Measurements from ENCODE around the gene KLF16. TPM values are rescaled to one million over a fixed set of nuclear protein-coding genes. Genes with fewer than 3 reads are reported as not detected.
"Not testable (repeated sequence)": the region's sequence is repeated elsewhere in the genome, so short reads cannot be mapped to it uniquely, and the experiment has no call there.

KLF16 gene
- total and polyA plus RNA-seq, 2 donors from 2014 or later, result 10.4 to 22.2 TPM

- peak overlapping the region in 2 of 3 donors; percentile 29 to 85 for H3K4me3 ChIP-seq (ENCODE audit: low read length in 3 of 3)
- intact Hi-C loops (cut with DNase I), result no loop called here
- FAIRE-seq, result no peak
- no peaks in the 10 kb centered on the region for H3K27me3 ChIP-seq (ENCODE audit: control insufficient read depth, insufficient read depth, low read length)
- peak overlapping the region in 1 of 2 donors; percentile 59 for H3K27ac ChIP-seq (ENCODE audit: low read depth in 2 of 2, low read length in 2 of 2)
- DNase-seq, result no peak
- H3K9me3 ChIP-seq (ENCODE audit: control insufficient read depth in 2 of 3, insufficient read depth in 1 of 3, low read length in 3 of 3), result no peaks in the 10 kb centered on the region
- H3K9ac ChIP-seq (ENCODE audit: low read length in 3 of 3), result no peak overlapping the region
- no peak for TF ChIP-seq CTCF (IDR thresholded peaks at IDR 0.05; ENCODE audit: borderline replicate concordance, extremely low read depth, insufficient read depth)
- H3K4me1 ChIP-seq (ENCODE audit: control insufficient read depth in 2 of 3, insufficient read depth in 2 of 3, low read depth in 1 of 3, low read length in 3 of 3), result peaks cover 0 to 29% (median 7%) of the 10 kb centered on the region in 3 donors
- H3K36me3 ChIP-seq (ENCODE audit: control insufficient read depth in 2 of 3, insufficient read depth in 3 of 3, low read length in 3 of 3), result no peaks in the 10 kb centered on the region
Observed at GRCh38 chr19:1882089-1882785, 18.9 kb upstream of the KLF16 start.

- intact Hi-C loops (cut with DNase I); H3K9ac ChIP-seq (ENCODE audit: low read length in 3 of 3); H3K4me3 ChIP-seq (ENCODE audit: low read length in 3 of 3); H3K9me3 ChIP-seq (ENCODE audit: control insufficient read depth in 2 of 3, insufficient read depth in 1 of 3, low read length in 3 of 3); H3K27me3 ChIP-seq (ENCODE audit: control insufficient read depth, insufficient read depth, low read length); H3K36me3 ChIP-seq (ENCODE audit: control insufficient read depth in 2 of 3, insufficient read depth in 3 of 3, low read length in 3 of 3); FAIRE-seq; DNase-seq: not testable (repeated sequence)
- H3K27ac ChIP-seq (ENCODE audit: low read depth in 2 of 2, low read length in 2 of 2), result peak overlapping the region in 1 of 2 donors; percentile 7
- peaks cover 0 to 31% (median 7%) of the 10 kb centered on the region in 3 donors for H3K4me1 ChIP-seq (ENCODE audit: control insufficient read depth in 2 of 3, insufficient read depth in 2 of 3, low read depth in 1 of 3, low read length in 3 of 3)
Observed at GRCh38 chr19:1881393-1882088, 18.2 kb upstream of the KLF16 start.

GRCh38 chr19:1880611-1881392, 17.4 kb upstream of the KLF16 start:
- H3K4me1 ChIP-seq (ENCODE audit: control insufficient read depth in 2 of 3, insufficient read depth in 2 of 3, low read depth in 1 of 3, low read length in 3 of 3), result peaks cover 0 to 35% (median 7%) of the 10 kb centered on the region in 3 donors
- FAIRE-seq (no peak), DNase-seq (no peak)

GRCh38 chr19:1879982-1880381, 16.6 kb upstream of the KLF16 start:
- H3K36me3 ChIP-seq (ENCODE audit: control insufficient read depth in 2 of 3, insufficient read depth in 3 of 3, low read length in 3 of 3); H3K27ac ChIP-seq (ENCODE audit: low read depth in 2 of 2, low read length in 2 of 2); intact Hi-C loops (cut with DNase I); H3K9ac ChIP-seq (ENCODE audit: low read length in 3 of 3); H3K4me3 ChIP-seq (ENCODE audit: low read length in 3 of 3); DNase-seq; H3K27me3 ChIP-seq (ENCODE audit: control insufficient read depth, insufficient read depth, low read length); FAIRE-seq; H3K9me3 ChIP-seq (ENCODE audit: control insufficient read depth in 2 of 3, insufficient read depth in 1 of 3, low read length in 3 of 3): not testable (repeated sequence)
- H3K4me1 ChIP-seq (ENCODE audit: control insufficient read depth in 2 of 3, insufficient read depth in 2 of 3, low read depth in 1 of 3, low read length in 3 of 3), result peaks cover 0 to 38% (median 7%) of the 10 kb centered on the region in 3 donors

More at GRCh38 chr19:1880611-1881392, 17.4 kb upstream of the KLF16 start:
- no peak for TF ChIP-seq CTCF (IDR thresholded peaks at IDR 0.05; ENCODE audit: borderline replicate concordance, extremely low read depth, insufficient read depth)
- Histone ChIP-seq H3K36me3 (ENCODE audit: control insufficient read depth in 2 of 3, insufficient read depth in 3 of 3, low read length in 3 of 3) (no peaks in the 10 kb centered on the region), H3K27me3 (ENCODE audit: control insufficient read depth, insufficient read depth, low read length) (no peaks in the 10 kb centered on the region), H3K9ac (ENCODE audit: low read length in 3 of 3) (no peak overlapping the region), H3K4me3 (ENCODE audit: low read length in 3 of 3) (no peak overlapping the region), H3K9me3 (ENCODE audit: control insufficient read depth in 2 of 3, insufficient read depth in 1 of 3, low read length in 3 of 3) (no peaks in the 10 kb centered on the region), H3K27ac (ENCODE audit: low read depth in 2 of 2, low read length in 2 of 2) (no peak overlapping the region)
- intact Hi-C loops (cut with DNase I), result no loop called here

- peaks cover 0 to 36% (median 6%) of the 10 kb centered on the region in 3 donors for H3K4me1 ChIP-seq (ENCODE audit: control insufficient read depth in 2 of 3, insufficient read depth in 2 of 3, low read depth in 1 of 3, low read length in 3 of 3)
- H3K27ac ChIP-seq (ENCODE audit: low read depth in 2 of 2, low read length in 2 of 2); H3K9me3 ChIP-seq (ENCODE audit: control insufficient read depth in 2 of 3, insufficient read depth in 1 of 3, low read length in 3 of 3); FAIRE-seq; H3K36me3 ChIP-seq (ENCODE audit: control insufficient read depth in 2 of 3, insufficient read depth in 3 of 3, low read length in 3 of 3); H3K4me3 ChIP-seq (ENCODE audit: low read length in 3 of 3); DNase-seq; H3K9ac ChIP-seq (ENCODE audit: low read length in 3 of 3); intact Hi-C loops (cut with DNase I); H3K27me3 ChIP-seq (ENCODE audit: control insufficient read depth, insufficient read depth, low read length): not testable (repeated sequence)
Observed at GRCh38 chr19:1878583-1878982, 15.2 kb upstream of the KLF16 start.

GRCh38 chr19:1877280-1877660, 13.9 kb upstream of the KLF16 start:
- not testable (repeated sequence) for FAIRE-seq

More at GRCh38 chr19:1877280-1877660, 13.9 kb upstream of the KLF16 start:
- H3K4me1 ChIP-seq (ENCODE audit: control insufficient read depth in 2 of 3, insufficient read depth in 2 of 3, low read depth in 1 of 3, low read length in 3 of 3), result peaks cover 0 to 31% (median 13%) of the 10 kb centered on the region in 3 donors
- peak in 1 of 5 donors; percentile 59 for DNase-seq
- H3K9me3 ChIP-seq (ENCODE audit: control insufficient read depth in 2 of 3, insufficient read depth in 1 of 3, low read length in 3 of 3); H3K27ac ChIP-seq (ENCODE audit: low read depth in 2 of 2, low read length in 2 of 2); intact Hi-C loops (cut with DNase I); H3K36me3 ChIP-seq (ENCODE audit: control insufficient read depth in 2 of 3, insufficient read depth in 3 of 3, low read length in 3 of 3); H3K27me3 ChIP-seq (ENCODE audit: control insufficient read depth, insufficient read depth, low read length); H3K9ac ChIP-seq (ENCODE audit: low read length in 3 of 3); H3K4me3 ChIP-seq (ENCODE audit: low read length in 3 of 3): not testable (repeated sequence)

Data from kidney (tissue), 14 donors.